Pancreas (tissue), 10 donors: ENCODE measurements around the gene UCKL1. TPM values are rescaled to one million over a fixed set of nuclear protein-coding genes. Genes with fewer than 3 reads are reported as not detected.

ENCODE experiments used
- ATAC-seq, 4 donors: fragments of 200-7000 bp; cut with Tn5 transposase; one replicate each; pipeline versions ENCODE4 v1.8.0 to v1.9.1; 2020; ENCODE audit warnings: mild to moderate bottlenecking in 4 of 4, moderate library complexity in 4 of 4
- DNase-seq, 6 donors: peaks; one replicate each; pipeline ENCODE4 v3.0.0-alpha.2; 2020
- FAIRE-seq: peaks from 2 replicates; lab custom pipeline; 2012; peaks lifted over from hg19 to GRCh38; lab: Jason Lieb, UNC
- H3K27ac ChIP-seq, 4 donors: fragments of 200-600 bp; sonication (generic); 1 replicate in 3 of 4; 2 replicates in 1 of 4; pipeline versions ENCODE4 v1.5.0 to v1.8.0; 2020
- H3K27me3 ChIP-seq, 4 donors: fragments of 200-600 bp; one replicate each; pipeline ENCODE4 v1.8.0; 2021
- H3K36me3 ChIP-seq, 3 donors: fragments of 200-600 bp; sonication (generic) in 1 of 3; one replicate each; pipeline versions ENCODE4 v1.5.0 to v1.8.0; 2020 to 2021
- H3K4me1 ChIP-seq, 3 donors: fragments of 200-600 bp; one replicate each; pipeline ENCODE4 v1.8.0; 2021
- H3K4me3 ChIP-seq, 4 donors: fragments of 200-600 bp; sonication (generic) in 2 of 4; one replicate each; pipeline versions ENCODE4 v1.5.0 to v1.8.0; 2020 to 2021
- H3K9me3 ChIP-seq, 4 donors: fragments of 200-600 bp; one replicate each; pipeline ENCODE4 v1.8.0; 2021
- WGBS, 2 donors: extraction: QIAGEN DNeasy Blood & Tissue Kit; methylation state at CpG; one replicate each; pipeline ENCODE4 v1.1.7; 2013; 5-methylcytosine and 5-hydroxymethylcytosine counted together
- intact Hi-C, 3 donors: fragments of 100-400 bp; cut with DNase I; formaldehyde crosslinking; loops; one replicate each; pipeline versions ENCODE4 v1.11.1 to v1.14.2; 2022
- polyA plus RNA-seq, 2 donors: library from polyadenylated mRNA; stranded (reverse); fragments of 200-250 nt; gene quantifications; one replicate each; pipeline ENCODE4 v1.2.3, GENCODE V29; 2013
- total RNA-seq, 6 donors: library from RNA; stranded (reverse); fragmentation: NEBNext Ultra II Directional in 4 of 6; extraction: Animal tissue kit (Norgen Biotek cat#: 25700) in 4 of 6; gene quantifications; one replicate each; pipeline versions ENCODE4 v1.2.1 to v1.2.4, GENCODE V29; 2021 to 2023
- TF ChIP-seq, protein P1 (sequence below), 4 donors: fragments of 200-600 bp; sonication (generic) in 3 of 4; IDR thresholded peaks; one replicate each; pipeline versions ENCODE4 v1.5.0 to v1.8.0; 2021; ENCODE audit warnings: antibody characterized with exemption in 4 of 4
- donor health status: healthy with polysubstance abuse.
- donor health status: DM: no; HTN: no; CAD: no; lungs with moderate emphysema.
- donor health status: DM: no; HTN: no; CAD: no.
- donor health status: control.
- donor health status: control.
- donor health status: Bipolar disorder and iron deficiency.
- donor health status: DM: yes; HTN: yes; CAD: no.
- donor health status: DM: no; HTN: no; CAD: no.
- donor health status: DM: no; HTN: no; CAD: no.
- donor health status: DM: yes; HTN: yes; CAD: no.

The UCKL1 gene
- total and polyA plus RNA-seq, 8 donors = 13.9 to 84.7 (median 18.1) TPM

DNA sequence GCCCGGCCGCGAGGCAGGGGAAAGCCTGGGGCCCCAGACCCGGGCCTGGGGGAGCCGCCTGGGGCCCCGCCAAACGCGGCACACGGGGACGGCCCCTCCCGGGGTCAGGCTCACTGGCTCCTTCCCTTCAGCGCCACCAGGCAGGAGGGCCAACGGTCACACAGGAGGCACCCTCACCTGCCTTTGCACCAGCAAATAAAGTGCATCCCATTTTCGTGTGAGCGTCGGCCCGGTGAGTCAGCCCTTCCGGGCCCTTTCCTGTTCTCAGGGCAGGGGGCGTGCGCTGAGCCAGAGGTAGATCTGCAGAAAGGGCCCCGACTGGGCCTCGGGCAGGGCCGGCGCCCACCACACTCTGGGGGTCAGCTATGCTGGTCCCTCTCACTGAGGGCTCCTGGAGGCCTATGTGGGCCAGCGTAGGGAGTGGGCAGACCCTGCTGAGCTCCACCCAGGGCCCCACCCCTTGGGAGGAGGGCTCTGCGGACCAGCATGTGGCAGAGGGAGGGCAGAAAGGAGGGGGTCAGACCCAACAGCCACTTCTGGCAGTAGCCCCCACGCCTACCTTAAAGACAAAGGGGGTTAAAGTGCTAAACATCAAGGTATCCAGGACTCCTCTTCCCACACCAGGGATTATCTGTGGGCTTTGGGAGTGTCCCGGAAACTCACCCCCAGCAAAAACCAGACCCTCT is 931 bp upstream of the UCKL1 start:
- intact Hi-C loops = no loop called here
- FAIRE-seq (no peak), DNase-seq (peak; percentile 63 to 86 (median 74)), ATAC-seq (peak; percentile 33 to 65 (median 57))
- 5 to 6% methylated on average over 28 of the region's 28 CpGs for WGBS, 2 donors
- Histone ChIP-seq H3K4me3 (peak overlapping the region; percentile 4 to 100 (median 64)), H3K27me3 (no peaks in the 10 kb centered on the region), H3K36me3 (peaks cover 0 to 15% (median 2%) of the 10 kb centered on the region in 3 donors), H3K4me1 (peaks cover 0 to 17% (median 9%) of the 10 kb centered on the region in 3 donors), H3K27ac (peak overlapping the region in 3 of 4 donors; percentile 42 to 50 (median 47)), H3K9me3 (no peaks in the 10 kb centered on the region)
- TF ChIP-seq, protein P1, sequence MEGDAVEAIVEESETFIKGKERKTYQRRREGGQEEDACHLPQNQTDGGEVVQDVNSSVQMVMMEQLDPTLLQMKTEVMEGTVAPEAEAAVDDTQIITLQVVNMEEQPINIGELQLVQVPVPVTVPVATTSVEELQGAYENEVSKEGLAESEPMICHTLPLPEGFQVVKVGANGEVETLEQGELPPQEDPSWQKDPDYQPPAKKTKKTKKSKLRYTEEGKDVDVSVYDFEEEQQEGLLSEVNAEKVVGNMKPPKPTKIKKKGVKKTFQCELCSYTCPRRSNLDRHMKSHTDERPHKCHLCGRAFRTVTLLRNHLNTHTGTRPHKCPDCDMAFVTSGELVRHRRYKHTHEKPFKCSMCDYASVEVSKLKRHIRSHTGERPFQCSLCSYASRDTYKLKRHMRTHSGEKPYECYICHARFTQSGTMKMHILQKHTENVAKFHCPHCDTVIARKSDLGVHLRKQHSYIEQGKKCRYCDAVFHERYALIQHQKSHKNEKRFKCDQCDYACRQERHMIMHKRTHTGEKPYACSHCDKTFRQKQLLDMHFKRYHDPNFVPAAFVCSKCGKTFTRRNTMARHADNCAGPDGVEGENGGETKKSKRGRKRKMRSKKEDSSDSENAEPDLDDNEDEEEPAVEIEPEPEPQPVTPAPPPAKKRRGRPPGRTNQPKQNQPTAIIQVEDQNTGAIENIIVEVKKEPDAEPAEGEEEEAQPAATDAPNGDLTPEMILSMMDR (IDR thresholded peaks at IDR 0.05) = no peak

DNA sequence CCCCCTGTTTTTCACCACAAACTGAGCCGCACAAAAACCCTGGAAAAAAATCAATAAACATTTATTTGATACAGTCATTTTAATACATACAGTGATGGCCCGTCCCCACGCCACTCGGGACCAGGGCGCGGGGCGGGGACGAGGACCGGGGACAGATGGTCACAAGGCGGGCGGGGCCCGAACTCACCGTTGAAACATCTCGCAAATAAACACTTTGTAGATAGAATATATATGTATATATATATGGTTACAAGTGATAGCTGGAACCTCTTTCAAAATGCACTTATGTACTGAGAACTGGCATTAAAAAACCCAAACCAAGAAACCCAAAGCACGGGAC is 418 bp upstream of the UCKL1 start:
- Histone ChIP-seq H3K27ac (peak overlapping the region in 3 of 4 donors; percentile 42 to 50 (median 47)), H3K36me3 (peaks cover 0 to 9% (median 0%) of the 10 kb centered on the region in 3 donors), H3K27me3 (no peaks in the 10 kb centered on the region), H3K9me3 (no peaks in the 10 kb centered on the region), H3K4me1 (peaks cover 0 to 17% (median 9%) of the 10 kb centered on the region in 3 donors), H3K4me3 (peak overlapping the region; percentile 4 to 100 (median 64))
- intact Hi-C loops = no loop called here
- TF ChIP-seq, protein P1 (IDR thresholded peaks at IDR 0.05) = no peak
- ATAC-seq (no peak), FAIRE-seq (no peak), DNase-seq (no peak)
- 1% methylated on average over 15 of the region's 15 CpGs for WGBS, 2 donors

DNA sequence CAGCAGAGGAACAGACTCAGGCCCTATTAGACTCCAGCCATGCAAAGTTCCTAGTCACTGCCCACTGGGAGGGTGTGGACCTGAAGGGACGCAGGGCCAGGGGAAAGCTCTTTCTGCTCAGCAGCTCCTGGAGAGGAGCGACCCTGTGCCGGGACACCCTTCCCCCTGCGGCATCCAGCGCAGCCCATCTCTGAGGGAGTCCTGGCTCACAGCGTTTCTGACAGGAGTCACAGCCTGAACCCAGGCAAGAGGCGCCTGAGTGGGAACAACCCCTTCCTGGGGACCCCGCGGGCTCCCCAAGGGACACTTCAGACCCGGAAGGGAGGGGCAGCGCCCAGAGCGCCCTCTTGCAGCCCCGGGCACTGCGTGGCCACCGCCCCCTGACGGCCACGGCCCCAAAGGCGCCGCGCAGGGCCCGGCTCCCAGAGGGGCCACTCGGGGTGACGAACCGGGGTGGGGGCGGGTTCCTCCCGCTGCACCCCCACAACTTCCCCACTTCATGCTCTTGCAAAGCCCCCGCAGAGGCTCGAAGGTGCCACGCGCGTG is 862 bp downstream of the UCKL1 start:
- intact Hi-C loops = no loop called here
- Histone ChIP-seq H3K36me3 (peaks cover 0 to 5% (median 0%) of the 10 kb centered on the region in 3 donors), H3K27me3 (no peaks in the 10 kb centered on the region), H3K9me3 (no peaks in the 10 kb centered on the region), H3K27ac (peak overlapping the region; percentile 82 to 90 (median 87)), H3K4me1 (peaks cover 10 to 26% (median 13%) of the 10 kb centered on the region in 3 donors), H3K4me3 (peak overlapping the region; percentile 94 to 100 (median 98))
- 2 to 4% methylated on average over 31 of the region's 31 CpGs for WGBS, 2 donors
- DNase-seq = peak in 2 of 6 donors; percentile 52 to 76
- ATAC-seq = peak; percentile 19 to 39 (median 32)
- TF ChIP-seq, protein P1 (IDR thresholded peaks at IDR 0.05) = peak in 1 of 4 donors; percentile 9
- no peak for FAIRE-seq

DNA sequence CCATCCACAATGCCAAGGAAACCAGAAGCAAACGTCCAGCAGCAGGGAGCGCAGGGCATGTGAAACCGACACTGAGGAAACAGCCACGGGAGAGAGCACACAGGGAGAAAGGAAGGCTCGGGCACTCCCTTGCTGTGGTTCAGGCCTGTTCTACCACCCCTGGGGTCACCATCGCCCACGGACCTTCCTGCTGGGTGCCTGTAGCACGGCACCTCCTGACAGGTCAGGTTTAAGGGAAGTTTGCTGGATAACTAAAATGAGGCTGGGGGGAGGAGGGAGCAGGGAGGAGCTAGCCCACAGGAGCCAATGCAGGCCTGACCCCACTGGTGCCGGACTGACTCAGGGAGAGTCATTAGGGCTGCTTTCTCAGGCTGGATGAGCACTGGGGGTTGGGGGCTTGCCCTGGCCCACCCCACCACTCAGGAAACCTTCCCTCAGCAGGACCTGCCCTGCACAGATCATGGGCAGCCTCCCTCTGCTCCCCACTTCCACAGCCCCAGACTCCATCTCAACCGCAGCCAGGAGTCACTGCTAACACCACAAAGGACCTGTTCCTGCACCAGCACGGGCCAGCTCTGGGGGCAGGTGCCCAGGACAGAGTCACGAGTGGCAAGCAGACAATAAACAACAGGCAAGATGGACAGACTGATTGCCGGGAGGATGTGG is 2.3 kb downstream of the UCKL1 start:
- H3K27me3 ChIP-seq = no peaks in the 10 kb centered on the region
- no peak for FAIRE-seq
- 60 to 67% methylated on average over 12 to 13 of the region's 13 CpGs for WGBS, 2 donors
- no peaks in the 10 kb centered on the region for H3K9me3 ChIP-seq
- no peak overlapping the region for H3K4me3 ChIP-seq
- no peaks in the 10 kb centered on the region for H3K36me3 ChIP-seq
- intact Hi-C loops = no loop called here
- no peak for ATAC-seq
- peak in 2 of 6 donors; percentile 38 to 73 for DNase-seq
- peaks cover 20 to 41% (median 20%) of the 10 kb centered on the region in 3 donors for H3K4me1 ChIP-seq
- TF ChIP-seq, protein P1 (IDR thresholded peaks at IDR 0.05) = no peak
- no peak overlapping the region for H3K27ac ChIP-seq
